Measurements from ENCODE around the gene UNC5B.

UNC5B gene

GRCh38 chr10:71187600-71187999 lies 24.8 kb upstream of the UNC5B start:
- Histone ChIP-seq H3K9me3 (replicated peaks; ENCODE audit: insufficient read depth, low read length) (no peaks in the 10 kb centered on the region), H3K79me2 (ENCODE audit: low read length) (no peaks in the 10 kb centered on the region), H3F3A (ENCODE audit: insufficient read depth, low read length) (no peaks in the 10 kb centered on the region), H3K4me3 (ENCODE audit: low read length) (no peak overlapping the region), H2AFZ (ENCODE audit: low read length) (no peak overlapping the region), H3K9me2 (replicated peaks; ENCODE audit: insufficient read depth, low read length) (no peaks in the 10 kb centered on the region), H3K4me1 (ENCODE audit: low read length) (no peaks in the 10 kb centered on the region), H3K9ac (ENCODE audit: low read length) (no peak overlapping the region), H3K27me3 (replicated peaks; ENCODE audit: insufficient read depth, low read length) (no peaks in the 10 kb centered on the region), H4K20me1 (ENCODE audit: insufficient read depth, low read length) (no peaks in the 10 kb centered on the region), H3K4me2 (ENCODE audit: low read depth, low read length) (no peak overlapping the region), H3K27ac (ENCODE audit: low read length) (no peak overlapping the region), H3K36me3 (replicated peaks; ENCODE audit: insufficient read depth, low read length) (no peaks in the 10 kb centered on the region)
- no peak for DNase-seq
- TF ChIP-seq EZH2 (optimal IDR thresholded peaks at IDR 0.05; ENCODE audit: low read depth, low read length): no peak
- TF ChIP-seq EZH2phosphoT487 (IDR thresholded peaks at IDR 0.05; ENCODE audit: low read length): no peak
- no peak for TF ChIP-seq CTCF (IDR thresholded peaks at IDR 0.05; ENCODE audit: low read length)

GRCh38 chr10:71188201-71188600 lies 24.2 kb upstream of the UNC5B start:
- Histone ChIP-seq H3F3A (ENCODE audit: insufficient read depth, low read length) (no peaks in the 10 kb centered on the region), H3K27ac (ENCODE audit: low read length) (no peak overlapping the region), H3K9me2 (replicated peaks; ENCODE audit: insufficient read depth, low read length) (no peaks in the 10 kb centered on the region), H2AFZ (ENCODE audit: low read length) (no peak overlapping the region), H3K4me1 (ENCODE audit: low read length) (no peaks in the 10 kb centered on the region), H3K4me3 (ENCODE audit: low read length) (no peak overlapping the region), H3K9me3 (replicated peaks; ENCODE audit: insufficient read depth, low read length) (no peaks in the 10 kb centered on the region), H3K36me3 (replicated peaks; ENCODE audit: insufficient read depth, low read length) (no peaks in the 10 kb centered on the region), H3K4me2 (ENCODE audit: low read depth, low read length) (no peak overlapping the region), H3K9ac (ENCODE audit: low read length) (no peak overlapping the region), H3K79me2 (ENCODE audit: low read length) (no peaks in the 10 kb centered on the region), H4K20me1 (ENCODE audit: insufficient read depth, low read length) (no peaks in the 10 kb centered on the region), H3K27me3 (replicated peaks; ENCODE audit: insufficient read depth, low read length) (no peaks in the 10 kb centered on the region)
- no peak for TF ChIP-seq CTCF (IDR thresholded peaks at IDR 0.05; ENCODE audit: low read length)
- no peak for DNase-seq

- Histone ChIP-seq H3K27me3 (replicated peaks; ENCODE audit: insufficient read depth, low read length) (no peaks in the 10 kb centered on the region), H3K79me2 (ENCODE audit: low read length) (no peaks in the 10 kb centered on the region), H3K4me1 (ENCODE audit: low read length) (no peaks in the 10 kb centered on the region), H2AFZ (ENCODE audit: low read length) (no peak overlapping the region), H3K9me3 (replicated peaks; ENCODE audit: insufficient read depth, low read length) (no peaks in the 10 kb centered on the region), H3F3A (ENCODE audit: insufficient read depth, low read length) (no peaks in the 10 kb centered on the region), H3K4me3 (ENCODE audit: low read length) (no peak overlapping the region), H4K20me1 (ENCODE audit: insufficient read depth, low read length) (no peaks in the 10 kb centered on the region), H3K9ac (ENCODE audit: low read length) (no peak overlapping the region), H3K9me2 (replicated peaks; ENCODE audit: insufficient read depth, low read length) (no peaks in the 10 kb centered on the region), H3K27ac (ENCODE audit: low read length) (no peak overlapping the region), H3K4me2 (ENCODE audit: low read depth, low read length) (no peak overlapping the region), H3K36me3 (replicated peaks; ENCODE audit: insufficient read depth, low read length) (no peaks in the 10 kb centered on the region)
- TF ChIP-seq CTCF (IDR thresholded peaks at IDR 0.05; ENCODE audit: low read length) (no peak), EZH2 (optimal IDR thresholded peaks at IDR 0.05; ENCODE audit: low read depth, low read length) (no peak), EZH2phosphoT487 (IDR thresholded peaks at IDR 0.05; ENCODE audit: low read length) (no peak)
- DNase-seq: no peak
Observed at GRCh38 chr10:71191019-71191418, 21.4 kb upstream of the UNC5B start.
